ENCODE results near the gene TPGS1. TPM values are rescaled to one million over a fixed set of nuclear protein-coding genes. Genes with fewer than 3 reads are reported as not detected.

The TPGS1 gene
- total RNA-seq, 1 experiment from 2014 or later = 13.8 TPM

GRCh38 chr19:482186-483041 lies 24.9 kb upstream of the TPGS1 start:
- ChIA-PET CTCF (no interaction called here), POLR2A (ENCODE audit: unreplicated experiment) (interaction anchor here (0.6 kb wide), 1 partner anchor 440 kb away, joined by 4 read pairs; no protein-coding TSS in a partner anchor)
- Histone ChIP-seq H3K79me2 (ENCODE audit: low read depth) (no peaks in the 10 kb centered on the region), H2AFZ (no peak overlapping the region), H3K36me3 (ENCODE audit: low read depth) (no peaks in the 10 kb centered on the region), H4K20me1 (ENCODE audit: insufficient read depth) (no peaks in the 10 kb centered on the region), H3K4me3 (no peak overlapping the region), H3K9me2 (ENCODE audit: insufficient read depth) (no peaks in the 10 kb centered on the region), H3K9me3 (ENCODE audit: insufficient read depth, low read depth) (no peaks in the 10 kb centered on the region), H3K4me2 (no peak overlapping the region), H3F3A (ENCODE audit: insufficient read depth, low read depth) (peaks cover 14% of the 10 kb centered on the region; the same call in 1 of the 2 replicates), H3K27me3 (ENCODE audit: insufficient read depth, low read depth) (no peaks in the 10 kb centered on the region), H3K27ac (no peak overlapping the region), H3K4me1 (replicated peaks; ENCODE audit: insufficient read depth) (peaks cover 5% of the 10 kb centered on the region; the same call in 1 of the 2 replicates)
- DNase-seq = no peak
- BruUV-seq (replicated peaks) = no TSS peak
- intact Hi-C loops (cut with micrococcal nuclease; ENCODE audit: unreplicated experiment) = no loop called here
- TF ChIP-seq, protein P1, sequence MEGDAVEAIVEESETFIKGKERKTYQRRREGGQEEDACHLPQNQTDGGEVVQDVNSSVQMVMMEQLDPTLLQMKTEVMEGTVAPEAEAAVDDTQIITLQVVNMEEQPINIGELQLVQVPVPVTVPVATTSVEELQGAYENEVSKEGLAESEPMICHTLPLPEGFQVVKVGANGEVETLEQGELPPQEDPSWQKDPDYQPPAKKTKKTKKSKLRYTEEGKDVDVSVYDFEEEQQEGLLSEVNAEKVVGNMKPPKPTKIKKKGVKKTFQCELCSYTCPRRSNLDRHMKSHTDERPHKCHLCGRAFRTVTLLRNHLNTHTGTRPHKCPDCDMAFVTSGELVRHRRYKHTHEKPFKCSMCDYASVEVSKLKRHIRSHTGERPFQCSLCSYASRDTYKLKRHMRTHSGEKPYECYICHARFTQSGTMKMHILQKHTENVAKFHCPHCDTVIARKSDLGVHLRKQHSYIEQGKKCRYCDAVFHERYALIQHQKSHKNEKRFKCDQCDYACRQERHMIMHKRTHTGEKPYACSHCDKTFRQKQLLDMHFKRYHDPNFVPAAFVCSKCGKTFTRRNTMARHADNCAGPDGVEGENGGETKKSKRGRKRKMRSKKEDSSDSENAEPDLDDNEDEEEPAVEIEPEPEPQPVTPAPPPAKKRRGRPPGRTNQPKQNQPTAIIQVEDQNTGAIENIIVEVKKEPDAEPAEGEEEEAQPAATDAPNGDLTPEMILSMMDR (conservative IDR thresholded peaks at IDR 0.05) = no peak
- TF ChIP-seq EZH2 (IDR thresholded peaks at IDR 0.05; ENCODE audit: low read depth) = no peak

- intact Hi-C loops (cut with micrococcal nuclease; ENCODE audit: unreplicated experiment) = no loop called here
- ChIA-PET CTCF (no interaction called here), POLR2A (ENCODE audit: unreplicated experiment) (no interaction called here)
- H3F3A ChIP-seq (ENCODE audit: insufficient read depth, low read depth) = peaks cover 17% of the 10 kb centered on the region; the same call in 1 of the 2 replicates
- no peak overlapping the region for H3K4me2 ChIP-seq
- H3K4me3 ChIP-seq = no peak overlapping the region
- H3K4me1 ChIP-seq (replicated peaks; ENCODE audit: insufficient read depth) = peaks cover 11% of the 10 kb centered on the region; the same call in 1 of the 2 replicates
- peaks cover 6% of the 10 kb centered on the region; the same call in 1 of the 2 replicates for H3K79me2 ChIP-seq (ENCODE audit: low read depth)
- no peaks in the 10 kb centered on the region for H3K36me3 ChIP-seq (ENCODE audit: low read depth)
- no peaks in the 10 kb centered on the region for H3K9me3 ChIP-seq (ENCODE audit: insufficient read depth, low read depth)
- no peak for DNase-seq
- TF ChIP-seq, protein P1 (conservative IDR thresholded peaks at IDR 0.05) = no peak
- TF ChIP-seq EZH2 (IDR thresholded peaks at IDR 0.05; ENCODE audit: low read depth) = no peak
- H3K9me2 ChIP-seq (ENCODE audit: insufficient read depth) = no peaks in the 10 kb centered on the region
- H3K27ac ChIP-seq = no peak overlapping the region
- BruUV-seq (replicated peaks) = no TSS peak
- no peak overlapping the region for H2AFZ ChIP-seq
- H4K20me1 ChIP-seq (ENCODE audit: insufficient read depth) = no peaks in the 10 kb centered on the region
- no peaks in the 10 kb centered on the region for H3K27me3 ChIP-seq (ENCODE audit: insufficient read depth, low read depth)
These were observed 23.8 kb upstream of the TPGS1 start for GRCh38 chr19:483332-484072.

- H3K4me1 ChIP-seq (replicated peaks; ENCODE audit: insufficient read depth) = peaks cover 11% of the 10 kb centered on the region; the same call in 1 of the 2 replicates
- no peaks in the 10 kb centered on the region for H3K36me3 ChIP-seq (ENCODE audit: low read depth)
- no peak overlapping the region for H3K4me2 ChIP-seq
- no peak for TF ChIP-seq EZH2 (IDR thresholded peaks at IDR 0.05; ENCODE audit: low read depth)
- TF ChIP-seq, protein P1 (conservative IDR thresholded peaks at IDR 0.05) = no peak
- no peaks in the 10 kb centered on the region for H3K9me2 ChIP-seq (ENCODE audit: insufficient read depth)
- H4K20me1 ChIP-seq (ENCODE audit: insufficient read depth) = no peaks in the 10 kb centered on the region
- H3K9me3 ChIP-seq (ENCODE audit: insufficient read depth, low read depth) = no peaks in the 10 kb centered on the region
- no peak overlapping the region for H3K27ac ChIP-seq
- no TSS peak for BruUV-seq (replicated peaks)
- no peak for DNase-seq
- H3K79me2 ChIP-seq (ENCODE audit: low read depth) = peaks cover 6% of the 10 kb centered on the region; the same call in 1 of the 2 replicates
- intact Hi-C loops (cut with micrococcal nuclease; ENCODE audit: unreplicated experiment) = no loop called here
- H3K4me3 ChIP-seq = no peak overlapping the region
- no peaks in the 10 kb centered on the region for H3K27me3 ChIP-seq (ENCODE audit: insufficient read depth, low read depth)
- no peak overlapping the region for H2AFZ ChIP-seq
- ChIA-PET POLR2A (ENCODE audit: unreplicated experiment) (no interaction called here), CTCF (no interaction called here)
- H3F3A ChIP-seq (ENCODE audit: insufficient read depth, low read depth) = peaks cover 17% of the 10 kb centered on the region; the same call in 1 of the 2 replicates
These were observed 22.8 kb upstream of the TPGS1 start for GRCh38 chr19:484494-484893.

All from PC-9 (cell line).